Endothelial cell of umbilical vein (primary cell): ENCODE results near the gene FILIP1L. TPM values are rescaled to one million over a fixed set of nuclear protein-coding genes. Genes with fewer than 3 reads are reported as not detected.

Source experiments
- BruUV-seq: library from RNA; stranded (reverse); fragments of 400-500 nt; replicated peaks from 2 replicates; lab custom pipeline; 2021; lab: Mats Ljungman, UMichigan
- CTCF ChIA-PET: fragments of 300-600, 350-600 bp; sonication (Branson Sonifier 250); formaldehyde crosslinking; loops from one replicate; lab custom pipeline; 2021; ENCODE audit warnings: antibody characterized with exemption, inconsistent platforms; lab: Charles Lee
- POLR2A ChIA-PET: fragments of 300-600, 350-600 bp; sonication (Branson Sonifier 250); formaldehyde crosslinking; loops from one replicate; lab custom pipeline; 2021; ENCODE audit warnings: antibody characterized with exemption, inconsistent platforms; lab: Charles Lee
- DNase-seq: peaks from one replicate; pipeline ENCODE4 v3.0.0-alpha.2; 2011; ENCODE audit warnings: low read depth, low spot score
- FAIRE-seq: peaks from 2 replicates; lab custom pipeline; 2011; peaks lifted over from hg19 to GRCh38; lab: Jason Lieb, UNC
- H2AFZ ChIP-seq: 2 replicates; pipeline ENCODE4 v1.6.0; 2012; ENCODE audit warnings: low read depth, low read length, control low read depth, inconsistent platforms
- H3K27ac ChIP-seq: 2 replicates; pipeline ENCODE4 v1.5.1; 2011; ENCODE audit warnings: low read depth, mild to moderate bottlenecking, control low read depth, low read length, moderate library complexity; ENCODE audit not compliant: insufficient read depth
- H3K27me3 ChIP-seq, 2 experiments: 2 replicates each; pipeline versions ENCODE4 v1.6.0 to v1.6.1; 2011; ENCODE audit warnings: low read length in 2 of 2, mixed read lengths in 1 of 2; ENCODE audit not compliant: control insufficient read depth in 2 of 2, insufficient read depth in 2 of 2
- H3K36me3 ChIP-seq, 2 experiments: 2 replicates in 1 of 2; 3 replicates in 1 of 2; pipeline ENCODE4 v1.5.1; 2011; ENCODE audit warnings: low read length in 2 of 2, mild to moderate bottlenecking in 1 of 2, moderate library complexity in 1 of 2; ENCODE audit not compliant: control insufficient read depth in 2 of 2, insufficient read depth in 2 of 2; ENCODE audit errors: extremely low read depth in 1 of 2
- H3K4me1 ChIP-seq: 3 replicates; pipeline ENCODE4 v1.5.1; 2011; ENCODE audit warnings: mild to moderate bottlenecking, low read length; ENCODE audit not compliant: control insufficient read depth, insufficient read depth; ENCODE audit errors: extremely low read depth
- H3K4me2 ChIP-seq: 2 replicates; pipeline ENCODE4 v1.6.1; 2011; ENCODE audit warnings: low read length, control low read depth, mixed read lengths; ENCODE audit not compliant: insufficient read depth
- H3K4me3 ChIP-seq, 3 experiments: fragments of 200-600 bp in 1 of 3; sonication (generic), shearing (Covaris generic) in 1 of 3; replicated peaks in 1 of 3; 2 replicates each; pipeline ENCODE4 v1.5.1; 2011 to 2016; ENCODE audit warnings: control low read depth in 3 of 3, low read length in 3 of 3, mild to moderate bottlenecking in 2 of 3, inconsistent platforms in 1 of 3, low read depth in 1 of 3, moderate library complexity in 1 of 3; ENCODE audit not compliant: insufficient read depth in 1 of 3
- H3K79me2 ChIP-seq: 2 replicates; pipeline ENCODE4 v1.6.0; 2012; ENCODE audit warnings: low read length, inconsistent platforms; ENCODE audit not compliant: control insufficient read depth, insufficient read depth
- H3K9ac ChIP-seq: replicated peaks from 2 replicates; pipeline ENCODE3; 2011; ENCODE audit warnings: low read length, control low read depth; ENCODE audit not compliant: insufficient read depth; ENCODE audit errors: extremely low read depth
- H3K9me1 ChIP-seq: replicated peaks from 3 replicates; pipeline ENCODE4 v1.6.0; 2011; ENCODE audit warnings: mild to moderate bottlenecking, low read length; ENCODE audit not compliant: control insufficient read depth, insufficient read depth; ENCODE audit errors: extremely low read depth
- H3K9me3 ChIP-seq: replicated peaks from 2 replicates; pipeline ENCODE4 v1.5.1; 2012; ENCODE audit warnings: low read length, inconsistent platforms; ENCODE audit not compliant: control insufficient read depth, insufficient read depth
- H4K20me1 ChIP-seq: replicated peaks from 2 replicates; pipeline ENCODE3; 2011; ENCODE audit warnings: mild to moderate bottlenecking, low read length; ENCODE audit not compliant: control insufficient read depth, insufficient read depth; ENCODE audit errors: extremely low read depth
- CTCF ChIP-seq, 2 donors: IDR thresholded peaks; 1 replicate in 1 of 2; 2 replicates in 1 of 2; pipeline ENCODE4 v1.5.1; 2011; ENCODE audit warnings: low read length in 2 of 2, mild to moderate bottlenecking in 2 of 2, moderate library complexity in 2 of 2, control low read depth in 1 of 2, inconsistent platforms in 1 of 2, low read depth in 1 of 2; ENCODE audit not compliant: insufficient read depth in 1 of 2; ENCODE audit errors: extremely low read depth in 1 of 2
- EZH2 ChIP-seq: IDR thresholded peaks from 2 replicates; pipeline ENCODE4 v1.6.1; 2012; ENCODE audit warnings: borderline replicate concordance, low read depth, mild to moderate bottlenecking, moderate library complexity, low read length, inconsistent platforms; ENCODE audit not compliant: severe bottlenecking
- FOS ChIP-seq: IDR thresholded peaks from 2 replicates; pipeline ENCODE4 v1.6.1; 2011; ENCODE audit warnings: mild to moderate bottlenecking, low read length, moderate library complexity, borderline replicate concordance; ENCODE audit not compliant: insufficient read depth
- GATA2 ChIP-seq: IDR thresholded peaks from 2 replicates; pipeline ENCODE4 v1.7.0; 2011; ENCODE audit warnings: low read depth, mild to moderate bottlenecking, moderate library complexity, mixed read lengths, low read length; ENCODE audit not compliant: insufficient read length, insufficient read depth
- JUN ChIP-seq: IDR thresholded peaks from 2 replicates; pipeline ENCODE4 v1.6.1; 2011; ENCODE audit warnings: borderline replicate concordance, low read depth; ENCODE audit not compliant: insufficient read length, insufficient read depth
- MAX ChIP-seq: IDR thresholded peaks from 2 replicates; pipeline ENCODE4 v1.6.1; 2011; ENCODE audit not compliant: insufficient read depth, insufficient read length
- MYC ChIP-seq: IDR thresholded peaks from one replicate; pipeline ENCODE4 v1.6.1; 2011; ENCODE audit warnings: mild to moderate bottlenecking, low read depth, low read length
- POLR2A ChIP-seq: IDR thresholded peaks from 2 replicates; pipeline ENCODE4 v1.6.1; 2012; ENCODE audit warnings: low read depth, mild to moderate bottlenecking, control low read depth, low read length
- POLR2AphosphoS5 ChIP-seq: IDR thresholded peaks from 2 replicates; pipeline ENCODE4 v1.6.1; 2012; ENCODE audit warnings: low read depth, mild to moderate bottlenecking, control low read depth, low read length, moderate library complexity; ENCODE audit not compliant: insufficient read depth
- dilution Hi-C: fragments of 300-500 bp; cut with MboI; formaldehyde crosslinking; loops from one replicate; pipeline ENCODE4 v1.15.0; 2019; ENCODE audit warnings: low sequenced_read_pairs; ENCODE audit not compliant: extremely low pct_ligation_motif_present
- intact Hi-C: fragments of 100-400 bp; cut with micrococcal nuclease; formaldehyde crosslinking; loops from one replicate; pipeline ENCODE4 v1.10.0; 2022
- polyA plus RNA-seq, 4 experiments: library from polyadenylated mRNA; depleted of rRNA in 3 of 4; stranded (reverse) in 3 of 4; unstranded in 1 of 4; fragments of >200 nt; gene quantifications; 2 replicates each; pipeline versions ENCODE4 v1.2.1 to v1.2.3, GENCODE V29; 2011 to 2012; ENCODE audit warnings: missing spikeins in 1 of 4
- total RNA-seq: library from RNA; stranded (reverse); gene quantifications from 2 replicates; pipeline ENCODE4 v1.2.3, GENCODE V29; 2021

FILIP1L gene
- total and polyA plus RNA-seq, 2 donors (not counting 3 experiments of a cell fraction or from before 2014, with no cell fraction given) = 26.0 to 29.9 TPM

DNA sequence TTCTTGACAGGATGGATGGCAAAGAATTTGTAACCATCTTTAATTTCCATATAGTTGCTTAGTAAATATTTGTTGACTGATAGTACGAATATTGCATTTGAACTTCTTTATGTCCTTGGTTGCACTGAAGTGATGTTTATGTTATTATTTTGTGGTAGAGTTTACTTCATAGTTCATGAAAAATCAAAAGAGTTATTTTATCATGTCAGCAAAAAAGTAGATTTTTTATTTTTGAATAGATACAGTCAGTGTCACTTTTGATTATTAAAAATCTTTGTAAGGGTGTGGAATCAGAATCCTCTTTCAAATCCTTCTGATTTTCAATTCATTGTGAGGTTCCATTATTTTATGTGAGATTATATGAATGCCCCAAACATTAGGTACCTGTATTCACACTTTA lies 35.0 kb downstream of the FILIP1L start:
- Histone ChIP-seq H2AFZ (no peak overlapping the region), H3K4me2 (no peak overlapping the region), H4K20me1 (no peaks in the 10 kb centered on the region), H3K79me2 (no peaks in the 10 kb centered on the region), H3K4me3 (no peak overlapping the region), H3K4me1 (no peaks in the 10 kb centered on the region), H3K27me3 (no peaks in the 10 kb centered on the region), H3K9me1 (no peaks in the 10 kb centered on the region), H3K9me3 (no peaks in the 10 kb centered on the region), H3K27ac (no peak overlapping the region), H3K36me3 (no peaks in the 10 kb centered on the region), H3K9ac (no peak overlapping the region)
- FAIRE-seq = no peak
- no peak for TF ChIP-seq MYC
- no peak for TF ChIP-seq POLR2A
- TF ChIP-seq POLR2AphosphoS5 = no peak
- no peak for TF ChIP-seq JUN
- TF ChIP-seq FOS = no peak
- no peak for TF ChIP-seq MAX
- TF ChIP-seq EZH2 = no peak
- TF ChIP-seq GATA2 = no peak
- TF ChIP-seq CTCF (IDR thresholded peaks at IDR 0.05; ENCODE audit: extremely low read depth in 1 of 2, insufficient read depth in 1 of 2, low read depth in 1 of 2, low read length in 2 of 2) = no peak
- CTCF ChIA-PET = interaction anchor here (0.9 to 1.3 kb wide), 3 partner anchors 9 to 236 kb away, joined by 3 to 5 read pairs (median 3); no protein-coding TSS in a partner anchor
- dilution Hi-C loops = no loop called here
- POLR2A ChIA-PET = no interaction called here
- no peak for DNase-seq
- BruUV-seq = no TSS peak
- intact Hi-C loops = no loop called here
